Heart left ventricle (tissue), 16 donors: ENCODE measurements around the gene NELFB. TPM values are rescaled to one million over a fixed set of nuclear protein-coding genes. Genes with fewer than 3 reads are reported as not detected.

Experiments
- ATAC-seq, 4 donors: fragments of 200-7000 bp; cut with Tn5 transposase; one replicate each; pipeline ENCODE4 v1.9.1; 2020 to 2022; ENCODE audit warnings: moderate library complexity in 4 of 4, mild to moderate bottlenecking in 3 of 4, moderate number of reproducible peaks in 1 of 4
- DNase-seq, 5 donors: peaks; one replicate each; pipeline ENCODE4 v3.0.0-alpha.2; 2020
- H3K27ac ChIP-seq, 12 donors: fragments of 200-600 bp; sonication (generic) in 4 of 12; one replicate each; pipeline versions ENCODE4 v1.5.0 to v1.8.0; 2016 to 2022; ENCODE audit warnings: mild to moderate bottlenecking in 2 of 12
- H3K27me3 ChIP-seq, 9 donors: fragments of 200-600 bp; sonication (generic) in 2 of 9; one replicate each; pipeline versions ENCODE4 v1.5.1 to v1.8.0; 2016 to 2022; ENCODE audit warnings: mild to moderate bottlenecking in 3 of 9
- H3K36me3 ChIP-seq, 9 donors: fragments of 200-600 bp; sonication (generic) in 2 of 9; one replicate each; pipeline versions ENCODE4 v1.5.0 to v1.8.0; 2018 to 2022; ENCODE audit warnings: mild to moderate bottlenecking in 2 of 9
- H3K4me1 ChIP-seq, 12 donors: fragments of 200-600 bp; sonication (generic) in 4 of 12; one replicate each; pipeline versions ENCODE4 v1.5.0 to v1.8.0; 2016 to 2022; ENCODE audit warnings: mild to moderate bottlenecking in 3 of 12
- H3K4me3 ChIP-seq, 12 donors: fragments of 200-600 bp; sonication (generic) in 4 of 12; one replicate each; pipeline versions ENCODE4 v1.5.0 to v1.8.0; 2017 to 2022; ENCODE audit warnings: mild to moderate bottlenecking in 9 of 12, moderate library complexity in 4 of 12
- H3K9me3 ChIP-seq, 12 donors: fragments of 200-600 bp; sonication (generic) in 4 of 12; one replicate each; pipeline versions ENCODE4 v1.5.0 to v1.8.0; 2016 to 2022; ENCODE audit warnings: mild to moderate bottlenecking in 1 of 12
- POLR2A ChIP-seq, 2 donors: fragments of 450-650 bp; IDR thresholded peaks; one replicate each; pipeline ENCODE4 v1.6.1; 2017; ENCODE audit warnings: antibody characterized with exemption in 2 of 2, mild to moderate bottlenecking in 2 of 2, moderate library complexity in 2 of 2
- WGBS, 4 donors: extraction: QIAGEN DNeasy Blood & Tissue Kit in 2 of 4; methylation state at CpG; one replicate each; pipeline versions ENCODE4 v1.1.5 to v1.1.7; 2013 to 2018; 5-methylcytosine and 5-hydroxymethylcytosine counted together
- intact Hi-C, 10 donors: fragments of 100-400 bp; cut with DNase I; formaldehyde crosslinking; loops; one replicate each; pipeline versions ENCODE4 v1.11.1 to v1.14.2; 2022
- polyA plus RNA-seq, 2 donors: library from polyadenylated mRNA; stranded (reverse); fragments of 200-250 nt; gene quantifications; one replicate each; pipeline ENCODE4 v1.2.3, GENCODE V29; 2013
- total RNA-seq, 9 donors: library from RNA; depleted of rRNA in 2 of 9; stranded (reverse); fragments of >200 nt in 2 of 9; fragmentation: NEBNext Ultra II Directional in 3 of 9; extraction: Animal tissue kit (Norgen Biotek cat#: 25700) in 3 of 9; gene quantifications; one replicate each; pipeline versions ENCODE4 v1.1.0 to v1.2.4, GENCODE V29; 2016 to 2023
- TF ChIP-seq, protein P1 (sequence below), 12 donors: fragments of 200-600 bp; sonication (generic) in 4 of 12; IDR thresholded peaks; one replicate each; pipeline versions ENCODE4 v1.5.0 to v1.8.0; 2018 to 2022; ENCODE audit warnings: antibody characterized with exemption in 12 of 12, mild to moderate bottlenecking in 5 of 12
- donor health status: ischemic (EF 13 %, LVEDD 7.1; RV severe dilation, severe dysfunction).
- donor health status: healthy with polysubstance abuse.
- donor health status: DM: no; HTN: yes; CAD: no.
- donor health status: DM: no; HTN: no; CAD: no.
- donor health status: ischemic (EF 25% LVEDD 6.9; RV normal size, moderate dysfunction).
- donor health status: ischemic (EF 25% LVEDD 5.7; RV mildly dilated, moderate dysfunction).
- donor health status: healthy.
- donor health status: DM: yes; HTN: yes; CAD: no.
- donor health status: ischemic (EF 35%, LVEDD 5.7; RV mildly dilated, moderate dysfunction).
- donor health status: nonischemic (EF 11% LVEDD 7.7; RV severe dilation, severe dysfunction).
- donor health status: DM: yes; HTN: yes; CAD: no.
- donor health status: PGD.
- donor health status: ischemic (EF 29% LVEDD 5.4; RV normal size, mild dysfunction).
- donor health status: nonischemic (EF 23%, LVEDD 6.1; RV moderate dilation, normal function).

The NELFB gene
- total and polyA plus RNA-seq, 11 donors = 31.4 to 77.8 (median 38.1) TPM

GRCh38 chr9:137223078-137223970 lies 31.8 kb upstream of the NELFB start:
- TF ChIP-seq, protein P1, sequence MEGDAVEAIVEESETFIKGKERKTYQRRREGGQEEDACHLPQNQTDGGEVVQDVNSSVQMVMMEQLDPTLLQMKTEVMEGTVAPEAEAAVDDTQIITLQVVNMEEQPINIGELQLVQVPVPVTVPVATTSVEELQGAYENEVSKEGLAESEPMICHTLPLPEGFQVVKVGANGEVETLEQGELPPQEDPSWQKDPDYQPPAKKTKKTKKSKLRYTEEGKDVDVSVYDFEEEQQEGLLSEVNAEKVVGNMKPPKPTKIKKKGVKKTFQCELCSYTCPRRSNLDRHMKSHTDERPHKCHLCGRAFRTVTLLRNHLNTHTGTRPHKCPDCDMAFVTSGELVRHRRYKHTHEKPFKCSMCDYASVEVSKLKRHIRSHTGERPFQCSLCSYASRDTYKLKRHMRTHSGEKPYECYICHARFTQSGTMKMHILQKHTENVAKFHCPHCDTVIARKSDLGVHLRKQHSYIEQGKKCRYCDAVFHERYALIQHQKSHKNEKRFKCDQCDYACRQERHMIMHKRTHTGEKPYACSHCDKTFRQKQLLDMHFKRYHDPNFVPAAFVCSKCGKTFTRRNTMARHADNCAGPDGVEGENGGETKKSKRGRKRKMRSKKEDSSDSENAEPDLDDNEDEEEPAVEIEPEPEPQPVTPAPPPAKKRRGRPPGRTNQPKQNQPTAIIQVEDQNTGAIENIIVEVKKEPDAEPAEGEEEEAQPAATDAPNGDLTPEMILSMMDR (IDR thresholded peaks at IDR 0.05) = no peak
- TF ChIP-seq POLR2A (IDR thresholded peaks at IDR 0.05) = peak in 1 of 2 donors; percentile 77
- intact Hi-C loops = loop anchor here in 3 of 10 donors (1.0 to 10.0 kb wide), 5 partner anchors 19 to 439 kb away; partner anchors contain the start of genes ANAPC2 (in 3 of the 3), SSNA1 (in 3 of the 3), NDOR1 (in 2 of the 3) and TMEM203 (in 2 of the 3)

DNA sequence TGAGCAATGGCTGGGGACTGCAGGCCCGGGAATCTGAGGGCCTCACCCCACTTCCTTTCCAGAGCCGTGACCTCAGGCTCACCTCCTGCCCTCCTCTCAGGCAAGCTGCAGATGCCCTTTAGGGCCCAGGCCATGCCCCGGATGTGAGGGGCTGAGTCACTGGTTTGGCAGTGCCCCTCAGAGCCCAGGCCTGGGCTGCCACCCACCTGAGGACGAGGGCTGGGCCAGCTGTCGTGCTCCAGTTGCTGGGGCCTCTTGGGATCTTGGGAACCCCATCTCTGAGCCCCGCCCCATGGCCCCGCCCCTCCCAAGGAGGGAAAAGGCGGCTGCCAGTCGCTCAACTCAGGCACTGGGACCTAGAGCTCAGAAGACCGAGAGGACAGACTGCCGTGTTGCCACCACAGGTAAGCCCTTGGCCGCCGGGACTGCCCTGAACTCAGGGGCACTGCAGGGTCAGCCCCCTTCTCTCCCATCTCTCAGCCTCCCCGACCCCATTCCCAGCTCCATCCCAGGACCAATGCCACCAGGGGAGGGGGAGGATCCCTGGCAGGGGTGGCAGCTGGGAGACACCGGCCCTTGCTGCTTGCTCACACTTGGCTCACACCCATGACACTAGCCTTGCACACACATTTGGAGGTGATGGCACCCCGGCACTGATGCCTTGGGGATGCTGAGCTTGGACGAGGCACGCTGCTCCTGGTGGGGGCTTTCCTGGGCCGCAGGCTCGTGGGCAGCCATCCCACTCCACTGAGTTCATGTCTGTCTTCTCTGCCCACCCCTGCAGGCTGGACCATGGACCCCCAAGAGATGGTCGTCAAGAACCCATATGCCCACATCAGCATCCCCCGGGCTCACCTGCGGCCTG lies 30.1 kb upstream of the NELFB start, which contains the start of gene CYSRT1:
CYSRT1 (plus strand) TSS at position 345 of the 865 bp plus-strand sequence; CDS start at position 793, 448 bp downstream.
- DNase-seq (peak in 1 of 5 donors; percentile 30), ATAC-seq (no peak)
- Histone ChIP-seq H3K27ac (peak within 1 kb of the TSS in 8 of 12 donors; percentile 83 to 95 (median 94)), H3K4me1 (peaks cover 0 to 35% (median 15%) of the 10 kb centered on the region in 12 donors), H3K36me3 (no peaks in the 10 kb centered on the region), H3K27me3 (peaks cover under 1 to 25% (median 13%) of the 10 kb centered on the region in 9 donors), H3K9me3 (no peaks in the 10 kb centered on the region), H3K4me3 (peak within 1 kb of the TSS in 11 of 12 donors; percentile 50 to 92 (median 74))
- TF ChIP-seq, protein P1 (IDR thresholded peaks at IDR 0.05) = no peak
- no peak for TF ChIP-seq POLR2A (IDR thresholded peaks at IDR 0.05)
- WGBS, 4 donors = 52 to 60% (median 56%) methylated on average over 6 to 23 of the region's 23 CpGs
- intact Hi-C loops = loop anchor here in 9 of 10 donors (5.0 to 10.0 kb wide), 6 partner anchors 33 to 440 kb away; partner anchors contain the start of genes ANAPC2 (in 6 of the 9) and SSNA1 (in 6 of the 9)

More at GRCh38 chr9:137223078-137223970, 31.8 kb upstream of the NELFB start:
- Histone ChIP-seq H3K4me1 (peaks cover 0 to 44% (median 24%) of the 10 kb centered on the region in 12 donors), H3K36me3 (no peaks in the 10 kb centered on the region), H3K4me3 (peak overlapping the region; percentile 50 to 92 (median 74)), H3K27me3 (peaks cover 0 to 7% (median 0%) of the 10 kb centered on the region in 9 donors), H3K9me3 (no peaks in the 10 kb centered on the region), H3K27ac (peak overlapping the region; percentile 33 to 95 (median 94))
- WGBS, 4 donors = 0 to 1% (median 1%) methylated on average over 24 to 63 of the region's 63 CpGs
- DNase-seq (peak; percentile 98 to 99 (median 99)), ATAC-seq (peak; percentile 91 to 95 (median 92))

GRCh38 chr9:137225699-137226331 lies 29.3 kb upstream of the NELFB start:
- no peak overlapping the region for H3K4me3 ChIP-seq
- no peaks in the 10 kb centered on the region for H3K9me3 ChIP-seq
- ATAC-seq (no peak), DNase-seq (no peak)
- intact Hi-C loops = loop anchor here (2.0 to 10.0 kb wide), 9 partner anchors 34 to 441 kb away; partner anchors contain the start of genes ANAPC2 (in 4 of the 10) and SSNA1 (in 4 of the 10)
- H3K4me1 ChIP-seq = peaks cover 0 to 35% (median 15%) of the 10 kb centered on the region in 12 donors
- H3K27me3 ChIP-seq = peaks cover 8 to 31% (median 20%) of the 10 kb centered on the region in 9 donors
- H3K36me3 ChIP-seq = no peaks in the 10 kb centered on the region
- WGBS, 4 donors = 70 to 85% (median 82%) methylated on average over 5 to 21 of the region's 21 CpGs
- TF ChIP-seq, protein P1 (IDR thresholded peaks at IDR 0.05) = no peak
- TF ChIP-seq POLR2A (IDR thresholded peaks at IDR 0.05) = no peak
- H3K27ac ChIP-seq = no peak overlapping the region
